MG63 (cell line): ENCODE data around the gene NOA1. TPM values are rescaled to one million over a fixed set of nuclear protein-coding genes. Genes with fewer than 3 reads are reported as not detected.
"Not testable (repeated sequence)": the region's sequence is repeated elsewhere in the genome, so short reads cannot be mapped to it uniquely, and the experiment has no call there.

Source experiments
- DNase-seq: peaks from one replicate; pipeline ENCODE4 v3.0.0-alpha.2; 2020
- H3K27me3 ChIP-seq: fragments of 250-450 bp; sonication (Bioruptor Pico); 2 replicates; pipeline ENCODE4 v1.5.1; 2020; ENCODE audit warnings: mild to moderate bottlenecking, moderate library complexity
- H3K36me3 ChIP-seq: fragments of 250-450 bp; sonication (Bioruptor Pico); 2 replicates; pipeline ENCODE4 v1.5.1; 2020; ENCODE audit warnings: mild to moderate bottlenecking, moderate library complexity
- H3K4me3 ChIP-seq: fragments of 250-450 bp; sonication (Bioruptor Pico); 2 replicates; pipeline ENCODE4 v1.5.1; 2020; ENCODE audit warnings: mild to moderate bottlenecking, moderate library complexity
- H3K9me3 ChIP-seq: fragments of 250-450 bp; sonication (Bioruptor Pico); 2 replicates; pipeline ENCODE4 v1.5.1; 2020; ENCODE audit warnings: mild to moderate bottlenecking, moderate library complexity
- total RNA-seq: library from RNA; depleted of rRNA; stranded (reverse); fragments of >200 nt; shearing (Covaris generic); gene quantifications from 2 replicates; pipeline ENCODE4 v1.2.3, GENCODE V29; 2014; ENCODE audit warnings: low replicate concordance

NOA1 gene
- total RNA-seq, 1 experiment from 2014 or later = 7.4 TPM

DNA sequence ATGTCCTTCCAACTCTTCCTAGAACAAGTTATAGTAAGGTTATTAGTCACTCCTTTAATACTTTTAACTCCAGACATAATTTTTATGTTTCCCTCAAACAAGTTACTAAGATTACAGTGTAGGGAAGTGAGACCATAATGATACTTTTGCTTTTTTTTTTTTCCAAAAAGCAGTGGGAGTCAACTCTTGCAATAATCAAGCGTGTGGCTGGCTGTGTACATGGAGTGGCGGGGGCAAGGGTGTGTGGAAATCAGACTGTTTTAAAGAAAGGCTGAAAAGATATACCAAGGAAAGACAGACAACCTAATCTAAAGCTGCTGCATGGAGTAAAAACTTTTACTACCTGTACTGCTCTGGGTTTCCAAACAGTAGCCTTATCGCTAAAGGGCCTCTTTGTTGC lies 4.1 kb downstream of the NOA1 start:
- peaks cover 8% of the 10 kb centered on the region; the same call in 1 of the 2 replicates for H3K9me3 ChIP-seq
- H3K27me3 ChIP-seq = no peaks in the 10 kb centered on the region
- no peak overlapping the region for H3K4me3 ChIP-seq
- H3K36me3 ChIP-seq = peaks cover 32% of the 10 kb centered on the region
- DNase-seq = no peak

GRCh38 chr4:56972809-56973208 lies 4.6 kb downstream of the NOA1 start:
- no peak for DNase-seq
- Histone ChIP-seq H3K4me3 (no peak overlapping the region), H3K27me3 (no peaks in the 10 kb centered on the region), H3K36me3 (peaks cover 34% of the 10 kb centered on the region), H3K9me3 (peaks cover 8% of the 10 kb centered on the region; the same call in 1 of the 2 replicates)

GRCh38 chr4:56972389-56972788 lies 5.0 kb downstream of the NOA1 start:
- Histone ChIP-seq H3K9me3 (peaks cover 8% of the 10 kb centered on the region; the same call in 1 of the 2 replicates), H3K36me3 (peaks cover 36% of the 10 kb centered on the region), H3K27me3 (no peaks in the 10 kb centered on the region)

GRCh38 chr4:56971383-56971782 lies 6.0 kb downstream of the NOA1 start:
- H3K9me3 ChIP-seq = peaks cover 8% of the 10 kb centered on the region; the same call in 1 of the 2 replicates
- DNase-seq = no peak
- peaks cover 38% of the 10 kb centered on the region for H3K36me3 ChIP-seq
- no peak overlapping the region for H3K4me3 ChIP-seq
- H3K27me3 ChIP-seq = no peaks in the 10 kb centered on the region

More at GRCh38 chr4:56972389-56972788, 5.0 kb downstream of the NOA1 start:
- no peak overlapping the region for H3K4me3 ChIP-seq
- DNase-seq = no peak

- Histone ChIP-seq H3K36me3 (no peaks in the 10 kb centered on the region; the same call in 1 of the 2 replicates), H3K4me3 (no peak overlapping the region), H3K27me3 (no peaks in the 10 kb centered on the region), H3K9me3 (no peaks in the 10 kb centered on the region)
- DNase-seq = no peak
These were observed 16.3 kb downstream of the NOA1 start for GRCh38 chr4:56961107-56961500.

DNA sequence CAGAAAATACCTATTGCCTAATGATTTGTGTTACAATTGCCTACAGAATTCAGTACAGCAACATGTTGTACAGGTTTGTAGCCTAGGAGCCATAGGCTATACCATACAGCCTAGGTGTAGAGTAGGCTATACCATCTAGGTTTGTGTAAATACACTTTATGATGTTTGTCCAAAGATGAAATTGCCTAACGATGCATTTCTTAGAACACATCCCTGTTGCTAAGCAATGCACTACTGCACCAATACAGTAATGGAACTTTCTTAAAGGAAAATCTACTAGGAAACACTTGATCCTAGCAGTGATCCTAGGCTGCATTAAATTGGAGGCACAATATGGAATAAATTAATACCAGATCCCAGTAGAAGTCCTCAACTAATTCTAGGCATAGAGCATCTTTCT lies 18.3 kb downstream of the NOA1 start:
- H3K36me3 ChIP-seq = no peaks in the 10 kb centered on the region; the same call in 1 of the 2 replicates
- H3K9me3 ChIP-seq = no peaks in the 10 kb centered on the region
- no peak overlapping the region for H3K4me3 ChIP-seq
- no peak for DNase-seq
- no peaks in the 10 kb centered on the region for H3K27me3 ChIP-seq

- Histone ChIP-seq H3K4me3 (no peak overlapping the region), H3K36me3 (no peaks in the 10 kb centered on the region; the same call in 1 of the 2 replicates), H3K27me3 (no peaks in the 10 kb centered on the region), H3K9me3 (no peaks in the 10 kb centered on the region)
- DNase-seq = peak; percentile 92
These were observed 19.3 kb downstream of the NOA1 start for GRCh38 chr4:56958111-56958517.

- Histone ChIP-seq H3K27me3 (no peaks in the 10 kb centered on the region), H3K36me3 (no peaks in the 10 kb centered on the region), H3K9me3 (no peaks in the 10 kb centered on the region), H3K4me3 (no peak overlapping the region)
- DNase-seq = no peak
These were observed 23.5 kb downstream of the NOA1 start for GRCh38 chr4:56953680-56954520.

- H3K27me3 ChIP-seq = no peaks in the 10 kb centered on the region
- DNase-seq = no peak
- H3K4me3 ChIP-seq = no peak overlapping the region
- H3K36me3 ChIP-seq = peaks cover 8% of the 10 kb centered on the region; the same call in 1 of the 2 replicates
- no peaks in the 10 kb centered on the region for H3K9me3 ChIP-seq
These were observed 36.0 kb downstream of the NOA1 start for GRCh38 chr4:56941403-56941802.

DNA sequence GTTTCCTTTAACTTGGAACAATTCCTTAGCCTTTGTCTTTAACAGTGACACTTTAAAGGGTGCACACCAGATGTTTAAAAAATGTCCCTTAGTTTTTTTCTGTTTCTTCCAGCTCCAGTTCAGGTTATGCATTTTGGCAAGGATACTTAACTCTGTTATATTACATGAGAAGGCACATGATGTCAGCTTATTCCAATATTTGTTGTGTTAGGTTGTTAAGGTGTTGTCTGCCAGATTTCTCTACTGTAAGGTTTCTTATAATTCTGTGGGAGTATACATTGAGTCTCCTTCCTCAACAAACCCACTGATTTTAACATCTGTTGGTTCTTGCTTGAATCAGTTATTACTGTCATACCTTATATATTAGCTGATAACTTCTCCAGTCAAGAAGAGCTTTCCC lies 36.4 kb downstream of the NOA1 start:
- Histone ChIP-seq H3K9me3 (no peaks in the 10 kb centered on the region), H3K4me3 (no peak overlapping the region), H3K36me3 (peaks cover 8% of the 10 kb centered on the region; the same call in 1 of the 2 replicates), H3K27me3 (no peaks in the 10 kb centered on the region)
- DNase-seq = no peak

DNA sequence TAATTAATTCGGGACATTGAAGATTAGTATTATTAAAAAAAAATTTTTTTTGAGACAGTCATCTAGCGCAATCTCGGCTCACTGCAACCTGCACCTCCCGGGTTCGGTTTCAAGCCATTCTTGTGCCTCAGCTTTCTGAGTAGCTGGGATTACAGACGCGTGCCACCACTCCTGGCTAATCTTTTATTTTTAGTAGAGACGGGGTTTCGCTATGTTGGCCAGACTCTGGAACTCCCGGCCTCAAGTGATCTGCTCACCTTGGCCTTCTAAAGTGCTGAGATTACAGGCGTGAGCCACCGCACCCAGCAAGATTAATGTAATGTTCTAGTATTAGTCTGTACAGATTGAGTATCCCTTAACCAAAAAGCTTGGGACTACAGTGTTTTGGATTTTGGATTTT lies 37.0 kb downstream of the NOA1 start:
- no peaks in the 10 kb centered on the region for H3K9me3 ChIP-seq
- no peak overlapping the region for H3K4me3 ChIP-seq
- H3K27me3 ChIP-seq = no peaks in the 10 kb centered on the region
- peaks cover 8% of the 10 kb centered on the region; the same call in 1 of the 2 replicates for H3K36me3 ChIP-seq
- no peak for DNase-seq

GRCh38 chr4:56939826-56940225 lies 37.6 kb downstream of the NOA1 start:
- not testable (repeated sequence) for DNase-seq

DNA sequence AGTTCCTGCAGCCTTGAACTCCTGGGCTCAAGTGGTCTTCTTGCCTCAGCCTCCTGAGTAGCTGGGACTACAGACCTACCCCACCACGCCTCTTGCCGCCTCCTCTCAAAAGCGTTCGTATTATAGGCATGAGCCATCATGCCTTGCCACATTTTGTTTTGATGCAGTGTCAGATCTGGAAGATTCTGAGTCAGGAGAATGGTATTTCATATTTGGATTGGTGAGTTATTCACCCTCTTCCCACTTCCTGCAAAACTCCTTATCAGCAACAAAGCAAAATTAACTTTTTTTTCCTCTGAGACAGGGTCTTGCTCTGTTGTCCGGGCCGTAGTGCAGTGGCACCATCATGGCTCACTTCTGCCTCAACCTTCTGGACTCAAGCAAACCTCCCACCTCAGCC lies 40.1 kb downstream of the NOA1 start:
- H3K4me3 ChIP-seq = no peak overlapping the region

More at GRCh38 chr4:56939826-56940225, 37.6 kb downstream of the NOA1 start:
- not testable (repeated sequence) for H3K36me3 ChIP-seq, H3K9me3 ChIP-seq, H3K27me3 ChIP-seq, H3K4me3 ChIP-seq

DNA sequence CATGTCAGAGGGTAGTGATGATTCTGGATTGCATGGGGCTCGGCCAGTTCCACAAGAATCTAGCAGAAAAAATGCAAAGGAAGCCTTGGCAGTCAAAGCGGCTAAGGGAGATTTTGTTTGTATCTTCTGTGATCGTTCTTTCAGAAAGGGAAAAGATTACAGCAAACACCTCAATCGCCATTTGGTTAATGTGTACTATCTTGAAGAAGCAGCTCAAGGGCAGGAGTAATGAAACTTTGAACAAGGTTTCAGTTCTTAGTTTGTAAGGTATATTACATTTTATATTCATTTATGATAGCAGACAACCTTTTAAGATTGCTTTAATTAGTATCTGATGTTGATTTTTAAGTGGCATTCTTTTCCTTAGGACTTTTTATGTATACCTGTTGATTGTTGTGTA lies 45.5 kb downstream of the NOA1 start:
- Histone ChIP-seq H3K27me3 (no peaks in the 10 kb centered on the region), H3K9me3 (no peaks in the 10 kb centered on the region), H3K36me3 (peaks cover 14% of the 10 kb centered on the region), H3K4me3 (no peak overlapping the region)
- no peak for DNase-seq

More for the DNA sequence above, 40.1 kb downstream of the NOA1 start:
- Histone ChIP-seq H3K36me3 (peaks cover 11% of the 10 kb centered on the region), H3K9me3 (no peaks in the 10 kb centered on the region), H3K27me3 (no peaks in the 10 kb centered on the region)
- peak; percentile 50 for DNase-seq

GRCh38 chr4:56930638-56931037 lies 46.8 kb downstream of the NOA1 start:
- no peak overlapping the region for H3K4me3 ChIP-seq
- H3K9me3 ChIP-seq = no peaks in the 10 kb centered on the region
- no peaks in the 10 kb centered on the region for H3K27me3 ChIP-seq
- peaks cover 14% of the 10 kb centered on the region for H3K36me3 ChIP-seq
- no peak for DNase-seq

DNA sequence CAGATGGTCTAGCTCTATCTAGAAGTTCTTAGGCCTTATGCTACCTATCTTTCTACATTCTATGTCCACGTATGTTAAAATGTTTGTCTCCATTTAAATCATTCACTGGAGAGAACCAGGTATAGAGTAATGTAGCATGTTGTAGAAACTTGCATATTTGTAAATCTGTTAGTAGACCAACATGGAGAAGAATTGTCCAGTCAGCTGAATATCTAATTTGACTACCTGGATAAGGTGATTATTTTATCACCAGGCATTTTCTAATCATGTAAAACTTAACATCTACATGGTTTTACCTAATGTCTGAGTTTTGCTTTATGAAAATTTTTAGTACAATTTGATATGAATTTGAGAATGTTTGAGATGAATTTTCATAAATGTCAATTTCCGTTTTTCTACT lies 50.2 kb downstream of the NOA1 start:
- DNase-seq = no peak
- Histone ChIP-seq H3K4me3 (no peak overlapping the region), H3K9me3 (no peaks in the 10 kb centered on the region), H3K27me3 (no peaks in the 10 kb centered on the region), H3K36me3 (peaks cover 14% of the 10 kb centered on the region)

DNA sequence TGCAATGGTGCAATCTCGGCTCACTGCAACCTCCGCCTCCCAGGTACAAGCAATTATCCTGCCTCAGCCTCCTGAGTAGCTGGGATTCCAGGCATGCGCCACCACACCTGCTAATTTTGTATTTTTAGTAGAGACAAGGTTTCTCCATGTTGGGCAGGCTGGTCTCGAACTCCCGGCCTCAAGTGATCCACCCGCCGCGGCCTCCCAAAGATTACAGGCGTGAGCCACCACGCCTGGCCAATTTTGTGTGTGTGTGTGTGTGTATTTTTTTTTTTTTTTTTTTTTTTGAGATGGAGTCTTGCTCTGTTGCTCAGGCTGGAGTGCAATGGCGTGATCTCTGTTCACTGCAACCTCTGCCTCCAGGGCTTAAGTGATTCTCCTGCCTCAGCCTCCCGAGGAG lies 62.4 kb downstream of the NOA1 start:
- H3K9me3 ChIP-seq, H3K27me3 ChIP-seq, H3K36me3 ChIP-seq, DNase-seq, H3K4me3 ChIP-seq: not testable (repeated sequence)

DNA sequence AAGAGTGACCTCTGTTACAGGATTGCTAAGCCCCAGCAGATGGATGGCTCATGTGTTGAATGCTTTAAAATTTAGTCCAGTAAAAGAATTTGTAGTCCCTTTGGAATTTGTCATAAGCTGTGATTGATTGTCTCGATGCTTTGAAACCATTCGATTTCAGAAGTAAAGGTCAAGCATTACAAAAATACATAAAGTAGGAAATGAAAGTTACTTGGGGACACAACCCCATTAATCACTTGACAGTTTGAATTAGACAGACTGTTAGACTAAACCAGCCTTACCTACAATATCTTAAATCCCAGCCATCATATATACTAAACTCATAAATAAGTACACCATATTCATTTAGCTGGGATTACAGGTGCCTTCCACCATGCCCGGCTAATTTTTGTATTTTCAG lies 63.1 kb downstream of the NOA1 start:
- DNase-seq = no peak
- Histone ChIP-seq H3K4me3 (no peak overlapping the region), H3K9me3 (no peaks in the 10 kb centered on the region), H3K27me3 (no peaks in the 10 kb centered on the region), H3K36me3 (peaks cover 8% of the 10 kb centered on the region; the same call in 1 of the 2 replicates)
